H9 (cell line): Measurements from ENCODE around the gene GPR143. TPM values are rescaled to one million over a fixed set of nuclear protein-coding genes. Genes with fewer than 3 reads are reported as not detected.

Source experiments
- DNase-seq: peaks from one replicate; pipeline ENCODE4 v3.0.0-alpha.2; 2017
- H2AFZ ChIP-seq: one replicate; pipeline ENCODE4 v1.6.1; 2013; ENCODE audit warnings: mild to moderate bottlenecking, low read length, control low read depth, moderate library complexity
- H2AK5ac ChIP-seq: 2 replicates; pipeline ENCODE4 v1.6.1; 2013; ENCODE audit warnings: low read length, control low read depth, mixed read lengths; ENCODE audit not compliant: insufficient read length
- H2BK120ac ChIP-seq: one replicate; pipeline ENCODE4 v1.6.1; 2013; ENCODE audit warnings: low read depth, mild to moderate bottlenecking, low read length, control low read depth, inconsistent platforms; ENCODE audit not compliant: poor library complexity, severe bottlenecking
- H2BK12ac ChIP-seq: 2 replicates; pipeline ENCODE4 v1.6.1; 2013; ENCODE audit warnings: low read length, control low read depth, mixed read lengths, low read depth; ENCODE audit not compliant: insufficient read length
- H2BK15ac ChIP-seq: 2 replicates; pipeline ENCODE4 v1.6.1; 2013; ENCODE audit warnings: low read depth, low read length, control low read depth
- H2BK20ac ChIP-seq: one replicate; pipeline ENCODE4 v1.6.1; 2013; ENCODE audit warnings: low read depth, mild to moderate bottlenecking, low read length, control low read depth, inconsistent platforms; ENCODE audit not compliant: poor library complexity, severe bottlenecking
- H2BK5ac ChIP-seq: 2 replicates; pipeline ENCODE4 v1.6.1; 2013; ENCODE audit warnings: low read length, control low read depth, mixed read lengths; ENCODE audit not compliant: insufficient read length
- H3K14ac ChIP-seq: 2 replicates; pipeline ENCODE4 v1.6.1; 2013; ENCODE audit warnings: low read length, control low read depth; ENCODE audit not compliant: insufficient read depth
- H3K18ac ChIP-seq: 2 replicates; pipeline ENCODE4 v1.6.1; 2013; ENCODE audit warnings: low read depth, mild to moderate bottlenecking, mixed read lengths, low read length, control low read depth; ENCODE audit not compliant: insufficient read length
- H3K23ac ChIP-seq: 2 replicates; pipeline ENCODE4 v1.6.1; 2013; ENCODE audit warnings: low read length, control low read depth, mixed read lengths, low read depth; ENCODE audit not compliant: insufficient read length
- H3K23me2 ChIP-seq: 2 replicates; pipeline ENCODE4 v1.6.1; 2013; ENCODE audit warnings: low read depth, mild to moderate bottlenecking, mixed read lengths, low read length, control low read depth; ENCODE audit not compliant: insufficient read length, poor library complexity, severe bottlenecking
- H3K27ac ChIP-seq: 2 replicates; pipeline ENCODE4 v1.5.1; 2013; ENCODE audit warnings: low read length, control low read depth, mixed read lengths, low read depth; ENCODE audit not compliant: insufficient read length
- H3K27me3 ChIP-seq: 2 replicates; pipeline ENCODE4 v1.6.1; 2013; ENCODE audit warnings: low read length, control low read depth, inconsistent platforms; ENCODE audit not compliant: insufficient read depth
- H3K4ac ChIP-seq: 2 replicates; pipeline ENCODE4 v1.6.1; 2013; ENCODE audit warnings: low read depth, mild to moderate bottlenecking, control low read depth, inconsistent platforms, low read length, moderate library complexity
- H3K4me1 ChIP-seq: 2 replicates; pipeline ENCODE4 v1.6.1; 2013; ENCODE audit warnings: low read length, control low read depth, inconsistent platforms; ENCODE audit not compliant: insufficient read depth
- H3K4me2 ChIP-seq: 2 replicates; pipeline ENCODE4 v1.6.1; 2013; ENCODE audit warnings: low read length, control low read depth, mixed read lengths; ENCODE audit not compliant: insufficient read length, insufficient read depth
- H3K56ac ChIP-seq: 2 replicates; pipeline ENCODE4 v1.6.1; 2013; ENCODE audit warnings: low read depth, mild to moderate bottlenecking, mixed read lengths, low read length, control low read depth; ENCODE audit not compliant: insufficient read length
- H3K79me1 ChIP-seq: 2 replicates; pipeline ENCODE4 v1.6.1; 2013; ENCODE audit warnings: low read depth, mild to moderate bottlenecking, moderate library complexity, low read length, control low read depth, inconsistent platforms; ENCODE audit not compliant: insufficient read depth, poor library complexity, severe bottlenecking
- H3K79me2 ChIP-seq: 2 replicates; pipeline ENCODE4 v1.6.1; 2013; ENCODE audit warnings: low read length, control low read depth, inconsistent platforms; ENCODE audit not compliant: insufficient read depth
- H3K9ac ChIP-seq: 2 replicates; pipeline ENCODE4 v1.6.1; 2013; ENCODE audit warnings: low read length, control low read depth, mixed read lengths; ENCODE audit not compliant: insufficient read length; ENCODE audit errors: extremely low read depth
- H3K9me3 ChIP-seq: one replicate; pipeline ENCODE4 v1.6.1; 2013; ENCODE audit warnings: low read depth, low read length, inconsistent platforms; ENCODE audit not compliant: control insufficient read depth
- H3T11ph ChIP-seq: one replicate; pipeline ENCODE4 v1.6.1; 2013; ENCODE audit warnings: mild to moderate bottlenecking, low read length, control low read depth, inconsistent platforms
- H4K20me1 ChIP-seq: one replicate; pipeline ENCODE4 v1.6.1; 2013; ENCODE audit not compliant: control insufficient read depth, insufficient read length, insufficient read depth
- H4K5ac ChIP-seq: 2 replicates; pipeline ENCODE4 v1.6.1; 2013; ENCODE audit warnings: low read depth, mild to moderate bottlenecking, mixed read lengths, low read length, control low read depth; ENCODE audit not compliant: insufficient read length
- H4K8ac ChIP-seq: replicated peaks from 2 replicates; pipeline ENCODE4 v1.6.1; 2013; ENCODE audit warnings: low read length, control low read depth, mixed read lengths, low read depth; ENCODE audit not compliant: insufficient read length
- H4K91ac ChIP-seq: 2 replicates; pipeline ENCODE4 v1.6.1; 2013; ENCODE audit warnings: low read depth, mild to moderate bottlenecking, moderate library complexity, mixed read lengths, low read length, control low read depth; ENCODE audit not compliant: insufficient read length
- H3K27ac Mint-ChIP-seq, 3 experiments: 2 replicates in 2 of 3; 3 replicates in 1 of 3; pipeline ENCODE4 v1.8.0; 2020 to 2021; ENCODE audit warnings: mixed read lengths in 3 of 3, mild to moderate bottlenecking in 1 of 3, moderate library complexity in 1 of 3
- H3K27me3 Mint-ChIP-seq: 2 replicates; pipeline ENCODE4 v1.8.0; 2021; ENCODE audit warnings: low read depth, mild to moderate bottlenecking, moderate library complexity, mixed read lengths
- H3K36me3 Mint-ChIP-seq, 3 experiments: 2 replicates in 2 of 3; 3 replicates in 1 of 3; pipeline ENCODE4 v1.8.0; 2020 to 2021; ENCODE audit warnings: low read depth in 3 of 3, mixed read lengths in 3 of 3; ENCODE audit not compliant: insufficient read depth in 1 of 3
- H3K4me1 Mint-ChIP-seq, 2 experiments: 2 replicates each; pipeline ENCODE4 v1.8.0; 2020; ENCODE audit warnings: mixed read lengths in 2 of 2
- H3K4me3 Mint-ChIP-seq, 2 experiments: 2 replicates in 1 of 2; 3 replicates in 1 of 2; pipeline ENCODE4 v1.8.0; 2020 to 2021; ENCODE audit warnings: mild to moderate bottlenecking in 2 of 2, mixed read lengths in 2 of 2, moderate library complexity in 1 of 2
- H3K9me3 Mint-ChIP-seq, 2 experiments: 2 replicates in 1 of 2; 3 replicates in 1 of 2; pipeline ENCODE4 v1.8.0; 2020; ENCODE audit warnings: mild to moderate bottlenecking in 2 of 2, mixed read lengths in 2 of 2, moderate library complexity in 1 of 2
- WGBS: extraction: QIAGEN DNeasy Blood & Tissue Kit; methylation state at CpG from one replicate; pipeline ENCODE4 v1.1.7; 2013; ENCODE audit warnings: missing lambda C conversion rate, low lambda C conversion rate, mixed read lengths; ENCODE audit not compliant: insufficient read length; ENCODE audit errors: extremely low coverage; 5-methylcytosine and 5-hydroxymethylcytosine counted together
- total RNA-seq: library from RNA; stranded (reverse); gene quantifications from 2 replicates; pipeline ENCODE4 v1.2.1, GENCODE V29; 2021
- TF ChIP-seq, protein P1 (sequence below): fragments of 200-600 bp; sonication (generic); conservative IDR thresholded peaks from 3 replicates; pipeline ENCODE4 v1.8.0; 2021; ENCODE audit warnings: antibody characterized with exemption, mild to moderate bottlenecking

The GPR143 gene
- total RNA-seq, 1 experiment from 2014 or later: 7.1 TPM

DNA sequence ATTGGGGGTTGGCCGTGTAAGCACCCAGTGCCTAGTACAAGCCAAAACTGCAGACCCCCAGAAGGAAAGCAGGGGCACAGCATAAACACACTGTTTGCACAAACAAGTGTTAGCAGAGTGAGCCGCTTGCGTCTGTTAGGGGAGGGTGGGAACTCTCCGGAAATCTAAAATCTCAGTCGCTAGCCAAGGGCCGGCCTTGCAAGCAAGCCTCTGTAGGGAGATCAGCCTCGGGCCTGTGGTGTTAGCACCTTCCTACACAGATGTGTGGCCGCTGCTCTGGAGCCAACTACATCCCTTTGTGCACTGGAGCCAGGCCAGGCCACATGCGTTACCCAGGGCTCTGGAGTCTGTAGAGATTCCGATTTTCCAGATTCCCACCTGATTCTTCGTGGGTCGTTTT lies 67.1 kb downstream of the GPR143 start:
- no peaks in the 10 kb centered on the region for H3K79me1 ChIP-seq
- no CpG with 5 or more reads among the region's 12 CpGs for WGBS
- no peak overlapping the region for H3K4ac ChIP-seq
- no peaks in the 10 kb centered on the region for H3K4me1 Mint-ChIP-seq
- no peak overlapping the region for H3K9ac ChIP-seq
- H3K27me3 ChIP-seq: no peaks in the 10 kb centered on the region
- H2BK5ac ChIP-seq: no peak overlapping the region
- no peaks in the 10 kb centered on the region for H3K79me2 ChIP-seq
- H3K23me2 ChIP-seq: no peaks in the 10 kb centered on the region
- no peak overlapping the region for H2BK15ac ChIP-seq
- no peaks in the 10 kb centered on the region for H3K9me3 ChIP-seq
- H3K36me3 Mint-ChIP-seq: peaks cover 36 to 55% (median 39%) of the 10 kb centered on the region in 3 experiments
- DNase-seq: no peak
- H2AK5ac ChIP-seq: no peak overlapping the region
- no peak overlapping the region for H3K14ac ChIP-seq
- H4K91ac ChIP-seq: no peak overlapping the region
- no peak overlapping the region for H3K56ac ChIP-seq
- no peak overlapping the region for H3K4me2 ChIP-seq
- no peaks in the 10 kb centered on the region for H4K20me1 ChIP-seq
- no peak overlapping the region for H2BK20ac ChIP-seq
- H2AFZ ChIP-seq: no peak overlapping the region
- peaks cover 3% of the 10 kb centered on the region; the same call in 1 of the 2 replicates for H3K27me3 Mint-ChIP-seq
- H3K23ac ChIP-seq: no peak overlapping the region
- TF ChIP-seq, protein P1, sequence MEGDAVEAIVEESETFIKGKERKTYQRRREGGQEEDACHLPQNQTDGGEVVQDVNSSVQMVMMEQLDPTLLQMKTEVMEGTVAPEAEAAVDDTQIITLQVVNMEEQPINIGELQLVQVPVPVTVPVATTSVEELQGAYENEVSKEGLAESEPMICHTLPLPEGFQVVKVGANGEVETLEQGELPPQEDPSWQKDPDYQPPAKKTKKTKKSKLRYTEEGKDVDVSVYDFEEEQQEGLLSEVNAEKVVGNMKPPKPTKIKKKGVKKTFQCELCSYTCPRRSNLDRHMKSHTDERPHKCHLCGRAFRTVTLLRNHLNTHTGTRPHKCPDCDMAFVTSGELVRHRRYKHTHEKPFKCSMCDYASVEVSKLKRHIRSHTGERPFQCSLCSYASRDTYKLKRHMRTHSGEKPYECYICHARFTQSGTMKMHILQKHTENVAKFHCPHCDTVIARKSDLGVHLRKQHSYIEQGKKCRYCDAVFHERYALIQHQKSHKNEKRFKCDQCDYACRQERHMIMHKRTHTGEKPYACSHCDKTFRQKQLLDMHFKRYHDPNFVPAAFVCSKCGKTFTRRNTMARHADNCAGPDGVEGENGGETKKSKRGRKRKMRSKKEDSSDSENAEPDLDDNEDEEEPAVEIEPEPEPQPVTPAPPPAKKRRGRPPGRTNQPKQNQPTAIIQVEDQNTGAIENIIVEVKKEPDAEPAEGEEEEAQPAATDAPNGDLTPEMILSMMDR: no peak
- no peak overlapping the region for H3K4me3 Mint-ChIP-seq
- H3K9me3 Mint-ChIP-seq: peaks cover 4 to 45% of the 10 kb centered on the region in 2 experiments; a peak in 4 of 5 replicates
- no peak overlapping the region for H2BK12ac ChIP-seq
- H2BK120ac ChIP-seq: no peak overlapping the region
- H3K27ac ChIP-seq: no peak overlapping the region
- no peak overlapping the region for H3K18ac ChIP-seq
- no peak overlapping the region for H3T11ph ChIP-seq
- no peak overlapping the region for H4K8ac ChIP-seq
- no peak overlapping the region for H4K5ac ChIP-seq
- H3K27ac Mint-ChIP-seq: no peak overlapping the region
- H3K4me1 ChIP-seq: no peaks in the 10 kb centered on the region
